ENCODE data around the gene AOC1. TPM values are rescaled to one million over a fixed set of nuclear protein-coding genes. Genes with fewer than 3 reads are reported as not detected.
"Not testable (repeated sequence)": the region's sequence is repeated elsewhere in the genome, so short reads cannot be mapped to it uniquely, and the experiment has no call there.

The AOC1 gene
- total RNA-seq, 2 donors from 2014 or later: not detected

DNA sequence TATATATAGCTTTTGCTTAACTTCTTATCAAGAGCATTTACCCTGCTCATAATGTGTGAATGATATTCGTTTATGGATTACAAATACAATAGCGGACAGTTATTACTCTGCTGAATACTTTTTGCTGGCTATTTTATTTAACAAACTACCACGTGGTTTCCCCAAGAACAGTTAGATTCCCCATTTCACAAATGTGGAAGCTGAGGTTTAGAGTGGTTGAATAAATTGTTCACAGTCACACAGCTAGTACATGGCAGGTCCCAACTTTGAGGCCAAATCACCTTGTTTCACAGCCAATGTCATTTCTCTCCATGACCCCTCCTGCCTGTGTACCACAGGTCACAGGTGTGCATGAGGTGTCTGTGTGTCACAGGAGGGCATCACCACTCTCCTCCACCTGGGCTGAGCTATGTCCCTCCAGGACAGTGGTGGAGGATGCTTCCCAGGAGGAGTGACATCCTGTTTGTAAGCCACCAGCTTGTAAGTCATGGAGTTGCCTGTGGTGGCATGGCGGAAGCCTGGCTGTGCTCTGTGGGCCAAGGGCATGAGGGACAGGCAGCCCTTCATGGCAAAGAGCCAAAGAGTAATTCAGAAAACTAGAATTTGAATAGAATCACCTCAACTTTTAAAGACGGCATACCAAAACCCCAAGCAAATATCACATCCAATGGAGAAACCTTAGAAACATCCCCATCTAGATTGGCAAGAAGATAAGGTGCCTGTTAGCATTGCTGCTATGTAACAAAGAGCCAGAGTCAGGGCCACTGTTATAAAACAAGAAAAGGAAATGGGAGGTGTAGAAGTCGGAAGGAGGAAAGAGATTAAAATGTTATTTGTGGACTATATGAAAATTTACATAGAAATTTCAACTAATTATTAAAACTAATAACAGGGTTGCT, 51.9 kb downstream of the AOC1 start:
- no peak for DNase-seq (ENCODE audit: low spot score)
- H3K9me3 ChIP-seq: no peaks in the 10 kb centered on the region
- H3K4me1 ChIP-seq (ENCODE audit: control insufficient read depth in 1 of 2, low read depth in 2 of 2): peaks cover 9 to 13% of the 10 kb centered on the region in 2 donors
- no peaks in the 10 kb centered on the region for H3K36me3 ChIP-seq
- peak; percentile 15 for ATAC-seq (ENCODE audit: insufficient number of reproducible peaks, low FRiP score, low read depth)
- peaks cover 4% of the 10 kb centered on the region for H3K27me3 ChIP-seq (replicated peaks; ENCODE audit: insufficient read depth)
- peak overlapping the region; percentile 30 for H3K4me3 ChIP-seq
- TF ChIP-seq, protein P1, sequence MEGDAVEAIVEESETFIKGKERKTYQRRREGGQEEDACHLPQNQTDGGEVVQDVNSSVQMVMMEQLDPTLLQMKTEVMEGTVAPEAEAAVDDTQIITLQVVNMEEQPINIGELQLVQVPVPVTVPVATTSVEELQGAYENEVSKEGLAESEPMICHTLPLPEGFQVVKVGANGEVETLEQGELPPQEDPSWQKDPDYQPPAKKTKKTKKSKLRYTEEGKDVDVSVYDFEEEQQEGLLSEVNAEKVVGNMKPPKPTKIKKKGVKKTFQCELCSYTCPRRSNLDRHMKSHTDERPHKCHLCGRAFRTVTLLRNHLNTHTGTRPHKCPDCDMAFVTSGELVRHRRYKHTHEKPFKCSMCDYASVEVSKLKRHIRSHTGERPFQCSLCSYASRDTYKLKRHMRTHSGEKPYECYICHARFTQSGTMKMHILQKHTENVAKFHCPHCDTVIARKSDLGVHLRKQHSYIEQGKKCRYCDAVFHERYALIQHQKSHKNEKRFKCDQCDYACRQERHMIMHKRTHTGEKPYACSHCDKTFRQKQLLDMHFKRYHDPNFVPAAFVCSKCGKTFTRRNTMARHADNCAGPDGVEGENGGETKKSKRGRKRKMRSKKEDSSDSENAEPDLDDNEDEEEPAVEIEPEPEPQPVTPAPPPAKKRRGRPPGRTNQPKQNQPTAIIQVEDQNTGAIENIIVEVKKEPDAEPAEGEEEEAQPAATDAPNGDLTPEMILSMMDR (IDR thresholded peaks at IDR 0.05): no peak
- peak overlapping the region in 1 of 2 donors; percentile 19 for H3K27ac ChIP-seq

DNA sequence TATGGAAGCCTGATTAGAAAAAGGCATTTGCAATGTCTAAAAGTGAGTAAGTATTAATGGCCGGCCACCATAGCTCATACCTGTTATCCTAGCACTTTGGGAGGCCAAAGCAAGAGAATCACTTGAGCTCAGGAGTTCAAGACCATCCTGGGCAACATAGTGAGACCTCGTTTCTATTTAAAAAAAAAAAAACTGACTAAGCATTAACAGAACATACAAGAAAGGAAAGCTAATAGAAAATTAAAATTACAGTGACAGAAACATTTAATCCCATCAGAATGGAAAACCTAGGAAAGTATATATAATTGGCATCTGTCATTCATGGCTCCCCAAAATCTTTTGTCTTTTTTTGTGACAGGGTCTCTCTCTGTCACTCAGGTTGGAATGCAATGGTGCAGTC, 55.9 kb downstream of the AOC1 start:
- Histone ChIP-seq H3K4me3 (no peak overlapping the region), H3K4me1 (ENCODE audit: control insufficient read depth in 1 of 2, low read depth in 2 of 2) (peaks cover 9 to 13% of the 10 kb centered on the region in 2 donors), H3K36me3 (no peaks in the 10 kb centered on the region), H3K9me3 (no peaks in the 10 kb centered on the region), H3K27me3 (replicated peaks; ENCODE audit: insufficient read depth) (peaks cover 4% of the 10 kb centered on the region), H3K27ac (no peak overlapping the region)
- TF ChIP-seq, protein P1 (IDR thresholded peaks at IDR 0.05): no peak
- DNase-seq (ENCODE audit: low spot score): no peak
- no peak for ATAC-seq (ENCODE audit: insufficient number of reproducible peaks, low FRiP score, low read depth)

DNA sequence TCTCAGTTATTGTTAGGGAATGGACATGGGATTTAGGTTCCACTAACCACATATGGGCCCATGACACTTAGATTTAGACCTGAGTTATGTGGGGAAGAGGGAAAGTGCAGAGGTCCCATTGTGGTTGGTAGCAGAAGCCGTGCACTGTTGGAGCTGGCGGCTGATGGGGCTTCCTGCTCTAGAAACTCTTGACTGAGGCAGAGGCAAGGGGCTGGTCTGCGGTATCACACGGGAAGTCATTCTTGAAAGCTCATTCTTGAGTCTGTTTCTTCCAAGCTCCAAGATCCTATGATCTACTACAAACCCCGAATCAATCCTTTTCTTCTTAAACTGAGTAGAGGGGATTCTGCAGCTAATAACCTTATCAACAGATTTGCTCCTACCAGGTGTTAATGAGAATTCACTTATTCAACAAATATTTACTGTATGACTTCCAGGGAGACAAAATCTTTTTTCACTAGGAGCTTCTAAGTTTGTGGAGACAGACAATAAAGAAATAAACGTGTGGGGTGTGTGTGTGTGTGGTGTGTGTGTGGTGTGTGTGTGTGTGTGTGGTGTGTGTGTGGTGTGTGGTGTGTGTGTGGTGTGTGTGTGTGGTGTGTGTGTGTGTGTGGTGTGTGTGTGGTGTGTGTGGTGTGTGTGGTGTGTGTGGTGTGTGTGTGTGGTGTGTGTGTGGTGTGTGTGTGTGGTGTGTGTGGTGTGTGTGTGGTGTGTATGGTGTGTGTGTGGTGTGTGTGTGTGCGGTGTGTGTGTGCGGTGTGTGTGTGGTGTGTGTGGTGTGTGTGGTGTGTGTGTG, 57.1 kb downstream of the AOC1 start:
- no peak overlapping the region for H3K27ac ChIP-seq
- DNase-seq (ENCODE audit: low spot score) (no peak), ATAC-seq (ENCODE audit: insufficient number of reproducible peaks, low FRiP score, low read depth) (no peak)
- peaks cover 4% of the 10 kb centered on the region for H3K27me3 ChIP-seq (replicated peaks; ENCODE audit: insufficient read depth)
- peaks cover 2% of the 10 kb centered on the region in 2 donors for H3K4me1 ChIP-seq (ENCODE audit: control insufficient read depth in 1 of 2, low read depth in 2 of 2)
- no peaks in the 10 kb centered on the region for H3K36me3 ChIP-seq
- no peaks in the 10 kb centered on the region for H3K9me3 ChIP-seq
- H3K4me3 ChIP-seq: no peak overlapping the region
- TF ChIP-seq, protein P1 (IDR thresholded peaks at IDR 0.05): no peak

DNA sequence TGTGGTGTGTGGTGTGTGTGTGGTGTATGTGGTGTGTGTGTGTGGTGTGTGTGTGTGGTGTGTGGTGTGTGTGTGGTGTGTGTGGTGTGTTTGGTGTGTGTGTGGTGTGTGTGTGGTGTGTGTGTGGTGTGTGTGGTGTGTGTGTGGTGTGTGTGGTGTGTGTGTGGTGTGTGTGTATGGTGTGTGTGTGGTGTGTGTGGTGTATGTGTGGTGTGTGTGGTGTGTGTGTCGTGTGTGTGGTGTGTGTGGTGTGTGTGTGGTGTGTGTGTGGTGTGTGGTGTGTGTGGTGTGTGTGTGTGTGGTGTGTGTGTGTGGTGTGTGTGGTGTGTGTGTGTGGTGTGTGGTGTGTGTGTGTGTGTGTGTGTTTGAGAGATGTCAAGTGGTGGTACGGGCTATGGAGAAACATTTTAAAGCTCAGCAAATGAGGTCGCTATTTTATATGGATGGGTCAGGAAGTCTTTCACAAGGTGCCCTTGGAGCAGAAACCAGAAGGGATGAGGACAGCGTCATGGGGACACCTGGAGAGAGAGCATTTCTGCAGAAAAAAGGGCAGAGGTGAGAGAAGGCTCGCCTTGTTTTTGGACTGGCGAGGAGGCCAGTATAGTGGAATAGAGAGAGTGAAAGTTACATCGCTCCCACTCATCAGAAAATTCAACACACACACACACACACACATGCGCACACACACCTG, 58.1 kb downstream of the AOC1 start:
- H3K27me3 ChIP-seq (replicated peaks; ENCODE audit: insufficient read depth); H3K4me1 ChIP-seq (ENCODE audit: control insufficient read depth in 1 of 2, low read depth in 2 of 2); H3K4me3 ChIP-seq; H3K9me3 ChIP-seq; H3K27ac ChIP-seq; H3K36me3 ChIP-seq; ATAC-seq (ENCODE audit: insufficient number of reproducible peaks, low FRiP score, low read depth); DNase-seq (ENCODE audit: low spot score): not testable (repeated sequence)

DNA sequence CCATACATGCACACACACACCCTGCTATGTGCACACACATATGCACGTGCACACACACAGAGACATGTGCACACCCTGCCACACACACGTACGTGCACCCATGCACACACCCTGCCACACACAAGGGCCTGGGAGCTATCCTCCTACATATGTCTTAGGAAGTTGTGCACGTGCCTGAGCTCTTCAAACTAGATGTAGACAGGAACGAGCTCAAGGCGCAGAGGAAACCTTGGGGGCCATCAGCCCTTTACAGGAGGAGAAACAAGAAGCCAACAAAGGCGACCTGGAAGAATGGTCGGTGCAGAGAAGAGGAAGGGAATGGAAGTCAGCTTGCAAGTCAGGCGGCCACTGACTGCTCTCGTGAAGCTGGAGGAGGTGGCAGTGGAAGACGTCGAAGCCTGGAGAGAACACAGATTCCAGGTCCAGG, 58.7 kb downstream of the AOC1 start:
- Histone ChIP-seq H3K27me3 (replicated peaks; ENCODE audit: insufficient read depth) (peaks cover 4% of the 10 kb centered on the region), H3K4me1 (ENCODE audit: control insufficient read depth in 1 of 2, low read depth in 2 of 2) (no peaks in the 10 kb centered on the region), H3K36me3 (no peaks in the 10 kb centered on the region), H3K27ac (no peak overlapping the region), H3K4me3 (no peak overlapping the region), H3K9me3 (no peaks in the 10 kb centered on the region)
- no peak for DNase-seq (ENCODE audit: low spot score)
- ATAC-seq (ENCODE audit: insufficient number of reproducible peaks, low FRiP score, low read depth): no peak
- TF ChIP-seq, protein P1 (IDR thresholded peaks at IDR 0.05): no peak

Other genes with a start within 250 kb of the AOC1 start
- 10 to 100 TPM; 20.3 to 41.1 TPM for gene GIMAP6, start 220.1 kb upstream of the AOC1 start, total RNA-seq
- 10 to 100 TPM in 1 of 2 donors, 1 to 10 TPM in 1; 5.9 to 18.0 TPM for gene GIMAP2, start 166.8 kb upstream of the AOC1 start, total RNA-seq
- gene GIMAP1, start 135.9 kb upstream of the AOC1 start, total RNA-seq: 1 to 10 TPM; 4.2 to 7.8 TPM
- gene GIMAP5, start 115.1 kb upstream of the AOC1 start, total RNA-seq: 10 to 100 TPM; 35.9 to 55.0 TPM
- gene TMEM176B, start 52.2 kb upstream of the AOC1 start, total RNA-seq: 10 to 100 TPM; 21.0 to 25.2 TPM
- 10 to 100 TPM in 1 of 2 donors, 1 to 10 TPM in 1; 9.1 to 23.4 TPM for gene TMEM176A, start 51.7 kb upstream of the AOC1 start, total RNA-seq
- gene KCNH2, start 125.8 kb downstream of the AOC1 start, total RNA-seq: 1 to 10 TPM in 1 of 2 donors, not detected in 1; 1.2 TPM
- gene NOS3, start 138.5 kb downstream of the AOC1 start, total RNA-seq: 10 to 100 TPM in 1 of 2 donors, 1 to 10 TPM in 1; 8.4 to 18.6 TPM
- 1 to 10 TPM in 1 of 2 donors, not detected in 1; 1.2 TPM for gene ATG9B, start 172.0 kb downstream of the AOC1 start, total RNA-seq
- gene ABCB8, start 175.9 kb downstream of the AOC1 start, total RNA-seq: 10 to 100 TPM; 34.1 to 35.1 TPM
- 1 to 10 TPM; 2.0 to 2.8 TPM for gene ASIC3, start 196.0 kb downstream of the AOC1 start, total RNA-seq
- gene CDK5, start 205.4 kb downstream of the AOC1 start, total RNA-seq: 1 to 10 TPM; 1.8 to 3.1 TPM
- 100 to 1,000 TPM in 1 of 2 donors, 10 to 100 TPM in 1; 89.1 to 119 TPM for gene SLC4A2, start 207.1 kb downstream of the AOC1 start, total RNA-seq
- 100 to 1,000 TPM in 1 of 2 donors, 10 to 100 TPM in 1; 59.0 to 110 TPM for gene FASTK, start 228.3 kb downstream of the AOC1 start, total RNA-seq
- 10 to 100 TPM; 25.7 to 35.2 TPM for gene TMUB1, start 231.0 kb downstream of the AOC1 start, total RNA-seq
- 10 to 100 TPM; 52.1 to 62.8 TPM for gene AGAP3, start 234.0 kb downstream of the AOC1 start, total RNA-seq

Measured in thoracic aorta (tissue), 2 donors.